Measurements from ENCODE around the gene OTOG. TPM values are rescaled to one million over a fixed set of nuclear protein-coding genes. Genes with fewer than 3 reads are reported as not detected.

OTOG gene
- total RNA-seq, 1 donor = not detected

DNA sequence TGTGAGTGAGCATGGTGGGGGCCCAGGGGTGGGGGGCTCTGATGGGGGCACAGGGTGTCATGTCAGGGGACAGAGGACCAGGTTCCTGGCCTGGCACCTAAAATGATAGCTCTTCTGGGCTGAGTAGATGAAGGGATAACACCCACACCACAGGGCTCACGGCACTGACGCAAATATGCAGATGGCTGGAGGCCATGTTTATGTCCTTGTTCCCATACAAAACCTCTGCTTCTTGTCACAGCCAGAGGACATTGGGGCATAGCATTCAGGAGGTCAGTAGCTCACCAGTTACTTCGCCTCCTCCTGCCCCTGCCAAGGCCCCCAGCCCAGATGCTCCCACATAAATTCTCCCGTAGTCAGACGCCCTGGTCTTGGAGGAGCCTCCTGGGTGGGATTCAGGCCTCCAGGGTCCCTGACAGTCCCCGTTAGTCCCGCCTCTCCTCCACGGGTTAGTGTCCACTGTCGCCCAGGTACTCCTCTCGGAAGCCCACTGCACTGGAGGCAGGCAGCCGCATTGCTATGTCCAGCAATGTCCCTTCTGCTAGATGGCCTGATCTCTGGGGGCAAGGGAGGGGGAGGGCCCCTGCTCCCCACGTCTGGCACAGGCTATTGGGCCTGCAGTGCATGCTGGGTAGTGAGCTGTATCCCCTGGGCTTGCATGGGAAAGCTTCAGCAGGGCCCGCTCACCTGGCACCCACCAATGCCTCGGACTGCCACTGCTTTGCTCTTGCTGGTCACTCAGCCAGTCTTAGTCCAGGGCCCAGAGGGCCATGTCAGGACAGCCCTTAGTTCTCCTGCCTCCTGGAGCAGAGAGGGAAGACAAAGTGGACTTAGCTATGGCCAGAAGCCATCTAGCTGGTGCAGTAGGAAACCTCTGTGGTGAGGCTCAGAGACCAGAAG lies 96.7 kb downstream of the OTOG start:
- peak; percentile 3 for DNase-seq (ENCODE audit: low read depth)
- no peak overlapping the region for H3K4me3 ChIP-seq (ENCODE audit: low read depth, low read length)
- TF ChIP-seq, protein P1, sequence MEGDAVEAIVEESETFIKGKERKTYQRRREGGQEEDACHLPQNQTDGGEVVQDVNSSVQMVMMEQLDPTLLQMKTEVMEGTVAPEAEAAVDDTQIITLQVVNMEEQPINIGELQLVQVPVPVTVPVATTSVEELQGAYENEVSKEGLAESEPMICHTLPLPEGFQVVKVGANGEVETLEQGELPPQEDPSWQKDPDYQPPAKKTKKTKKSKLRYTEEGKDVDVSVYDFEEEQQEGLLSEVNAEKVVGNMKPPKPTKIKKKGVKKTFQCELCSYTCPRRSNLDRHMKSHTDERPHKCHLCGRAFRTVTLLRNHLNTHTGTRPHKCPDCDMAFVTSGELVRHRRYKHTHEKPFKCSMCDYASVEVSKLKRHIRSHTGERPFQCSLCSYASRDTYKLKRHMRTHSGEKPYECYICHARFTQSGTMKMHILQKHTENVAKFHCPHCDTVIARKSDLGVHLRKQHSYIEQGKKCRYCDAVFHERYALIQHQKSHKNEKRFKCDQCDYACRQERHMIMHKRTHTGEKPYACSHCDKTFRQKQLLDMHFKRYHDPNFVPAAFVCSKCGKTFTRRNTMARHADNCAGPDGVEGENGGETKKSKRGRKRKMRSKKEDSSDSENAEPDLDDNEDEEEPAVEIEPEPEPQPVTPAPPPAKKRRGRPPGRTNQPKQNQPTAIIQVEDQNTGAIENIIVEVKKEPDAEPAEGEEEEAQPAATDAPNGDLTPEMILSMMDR (IDR thresholded peaks at IDR 0.05; ENCODE audit: insufficient read depth, low read depth, low read length) = no peak

DNA sequence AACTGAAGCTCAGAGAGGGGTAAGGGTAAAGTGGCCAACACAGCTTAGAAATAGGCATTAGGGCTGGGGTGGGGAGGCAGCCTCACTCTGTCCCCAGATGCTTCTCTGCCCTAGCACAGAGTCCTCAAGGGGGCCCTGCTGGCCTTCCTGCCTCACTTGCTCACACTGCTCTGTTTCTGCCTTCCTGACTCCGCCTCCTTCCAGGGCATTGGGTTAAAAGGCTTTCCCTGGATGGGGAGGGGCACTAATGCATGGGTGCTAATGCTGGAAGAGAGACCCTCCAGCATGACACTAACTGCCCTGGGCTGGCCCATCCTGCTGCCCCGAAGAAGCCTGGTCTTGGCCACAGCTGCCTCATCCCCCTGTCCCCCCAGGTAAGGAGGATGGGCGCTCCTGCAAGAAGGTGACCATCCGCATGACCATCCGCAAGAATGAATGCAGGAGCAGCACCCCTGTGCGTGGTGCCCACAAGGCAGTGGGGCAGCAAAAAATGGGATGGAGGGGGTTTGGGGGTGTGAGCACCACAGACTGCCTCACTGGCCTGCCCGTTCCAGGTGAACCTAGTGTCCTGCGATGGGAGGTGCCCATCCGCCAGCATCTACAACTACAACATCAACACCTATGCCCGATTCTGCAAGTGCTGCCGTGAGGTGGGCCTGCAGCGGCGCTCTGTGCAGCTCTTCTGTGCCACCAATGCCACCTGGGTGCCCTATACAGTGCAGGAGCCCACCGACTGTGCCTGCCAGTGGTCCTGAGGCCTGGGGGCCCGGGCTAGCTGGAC lies 98.3 kb downstream of the OTOG start:
- DNase-seq (ENCODE audit: low read depth) = no peak
- TF ChIP-seq, protein P1 (IDR thresholded peaks at IDR 0.05; ENCODE audit: insufficient read depth, low read depth, low read length) = no peak

DNA sequence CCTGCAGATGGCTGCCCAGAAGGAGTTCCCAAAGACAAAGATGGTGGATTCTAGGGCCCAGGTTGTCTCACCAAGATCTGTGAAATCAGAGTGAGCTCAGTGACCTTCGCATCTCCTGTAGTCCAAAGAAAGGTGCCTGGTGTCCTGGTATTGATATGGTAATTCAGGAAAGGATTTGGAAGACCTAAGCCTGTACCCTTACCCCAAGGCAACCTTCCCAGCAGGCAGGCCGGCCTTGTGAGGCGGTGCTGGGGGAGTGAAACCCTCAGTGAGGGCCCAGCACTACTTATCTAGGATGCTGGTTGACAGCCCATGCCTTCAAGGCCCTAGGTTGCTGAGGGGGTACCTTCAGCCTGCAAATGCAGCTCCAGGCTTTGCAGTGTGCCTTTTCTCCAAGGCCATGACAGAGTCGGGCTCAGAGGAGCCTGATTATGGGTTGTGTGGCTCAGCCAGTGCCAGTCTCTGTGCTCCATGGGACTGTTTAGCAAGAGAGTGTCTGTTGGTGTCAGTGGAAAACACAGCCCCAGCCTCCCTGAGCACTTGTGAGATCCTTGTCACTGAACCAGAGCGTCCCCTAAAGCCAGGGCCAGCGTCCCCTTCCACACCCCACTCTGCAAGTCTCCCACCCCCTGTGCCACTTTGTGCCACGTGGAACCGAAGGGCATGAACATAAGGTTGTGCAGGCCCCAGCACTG lies 99.5 kb downstream of the OTOG start:
- DNase-seq (ENCODE audit: low read depth) = no peak
- no peak overlapping the region for H3K4me3 ChIP-seq (ENCODE audit: low read depth, low read length)
- TF ChIP-seq, protein P1 (IDR thresholded peaks at IDR 0.05; ENCODE audit: insufficient read depth, low read depth, low read length) = no peak

More for the DNA sequence above, 98.3 kb downstream of the OTOG start:
- H3K4me3 ChIP-seq (ENCODE audit: low read depth, low read length) = no peak overlapping the region

DNA sequence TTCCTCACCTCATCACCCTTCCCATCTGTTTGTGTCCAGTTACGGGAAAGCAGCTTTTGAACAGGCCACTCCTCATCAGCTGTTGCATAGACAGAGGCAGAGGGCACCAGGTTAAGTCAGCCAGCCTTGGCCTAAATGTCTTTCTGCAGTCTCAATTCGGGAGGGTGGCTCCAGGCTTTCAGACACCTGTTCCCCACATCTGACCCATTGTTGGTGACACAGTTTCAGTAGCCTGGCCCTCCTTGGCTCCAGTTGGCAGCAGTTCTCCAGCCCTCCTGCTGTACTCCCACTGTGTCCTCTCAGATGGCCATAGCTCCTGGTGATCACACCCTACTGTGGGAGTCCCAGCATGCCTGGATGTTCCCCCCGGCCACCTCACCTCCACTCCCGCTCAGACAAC lies 101.5 kb downstream of the OTOG start:
- no peak overlapping the region for H3K4me3 ChIP-seq (ENCODE audit: low read depth, low read length)
- no peak for DNase-seq (ENCODE audit: low read depth)
- TF ChIP-seq, protein P1 (IDR thresholded peaks at IDR 0.05; ENCODE audit: insufficient read depth, low read depth, low read length) = no peak

DNA sequence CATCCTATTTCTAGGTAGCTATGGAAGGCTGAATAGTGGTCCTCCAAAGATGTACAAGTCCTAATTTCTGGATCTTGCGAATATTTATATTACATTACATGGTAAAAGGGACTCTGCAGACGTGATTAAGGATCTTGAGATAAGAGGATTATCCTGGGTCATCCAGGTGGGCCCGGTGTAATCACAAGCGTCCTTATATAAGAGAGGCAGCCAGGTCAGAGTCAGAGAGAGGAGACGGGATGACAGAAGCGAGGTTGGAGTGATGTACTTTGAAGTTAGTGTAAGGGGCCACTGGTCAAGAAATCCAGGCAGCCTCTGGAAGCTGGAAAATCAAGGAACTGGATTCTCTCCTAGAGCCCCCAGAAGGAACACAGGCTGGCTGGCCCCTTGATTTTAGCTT lies 102.2 kb downstream of the OTOG start:
- TF ChIP-seq, protein P1 (IDR thresholded peaks at IDR 0.05; ENCODE audit: insufficient read depth, low read depth, low read length) = no peak
- no peak for DNase-seq (ENCODE audit: low read depth)

DNA sequence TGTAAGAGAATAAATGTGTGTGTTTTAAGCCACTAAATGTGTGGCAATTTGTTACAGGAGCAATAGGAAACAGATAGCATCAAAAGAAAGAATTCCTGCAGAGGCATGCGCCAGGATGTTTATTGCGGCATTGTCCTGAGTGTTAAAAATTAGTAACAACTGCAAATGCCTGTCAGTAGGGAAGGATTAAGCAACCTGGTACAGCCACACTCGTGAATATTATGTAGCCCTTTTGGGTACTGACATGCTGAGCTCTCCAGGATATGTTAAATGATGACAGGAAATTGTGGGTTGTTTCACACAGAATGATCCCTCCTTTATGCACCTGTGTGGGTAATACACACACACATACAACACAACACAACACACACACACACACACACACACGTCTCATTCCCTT lies 102.6 kb downstream of the OTOG start:
- no peak overlapping the region for H3K4me3 ChIP-seq (ENCODE audit: low read depth, low read length)
- TF ChIP-seq, protein P1 (IDR thresholded peaks at IDR 0.05; ENCODE audit: insufficient read depth, low read depth, low read length) = no peak
- DNase-seq (ENCODE audit: low read depth) = peak; percentile 4

More for the DNA sequence above, 102.2 kb downstream of the OTOG start:
- H3K4me3 ChIP-seq (ENCODE audit: low read depth, low read length) = no peak overlapping the region

Data from fibroblast of villous mesenchyme (primary cell).